Left colon (tissue), 2 donors: Measurements from ENCODE around the gene FOLR2. TPM values are rescaled to one million over a fixed set of nuclear protein-coding genes. Genes with fewer than 3 reads are reported as not detected.
A peak's percentile ranks its signal among the peaks of the same experiment; 100 is the strongest.

Source experiments
- ATAC-seq: fragments of 200-7000 bp; cut with Tn5 transposase; one replicate; pipeline ENCODE4 v1.9.1; 2020; ENCODE audit warnings: mild to moderate bottlenecking, moderate library complexity
- DNase-seq, 2 donors: peaks; one replicate each; pipeline ENCODE4 v3.0.0-alpha.2; 2020
- intact Hi-C, 2 donors: fragments of 100-400 bp; cut with DNase I in 1 of 2; cut with micrococcal nuclease in 1 of 2; formaldehyde crosslinking; loops; one replicate each; pipeline versions ENCODE4 v1.11.2 to v1.14.0; 2022; cut with DNase I, micrococcal nuclease
- total RNA-seq, 2 donors: library from RNA; stranded (reverse); fragmentation: NEBNext Ultra II Directional; extraction: Animal tissue kit (Norgen Biotek cat#: 25700); gene quantifications; one replicate each; pipeline ENCODE4 v1.2.1, GENCODE V29; 2021
- donor health status: DM: no; HTN: no; CAD: no.
- donor health status: DM: yes; HTN: yes; CAD: no.

The FOLR2 gene
- total RNA-seq, 2 donors from 2014 or later: 4.8 to 23.5 TPM

DNA sequence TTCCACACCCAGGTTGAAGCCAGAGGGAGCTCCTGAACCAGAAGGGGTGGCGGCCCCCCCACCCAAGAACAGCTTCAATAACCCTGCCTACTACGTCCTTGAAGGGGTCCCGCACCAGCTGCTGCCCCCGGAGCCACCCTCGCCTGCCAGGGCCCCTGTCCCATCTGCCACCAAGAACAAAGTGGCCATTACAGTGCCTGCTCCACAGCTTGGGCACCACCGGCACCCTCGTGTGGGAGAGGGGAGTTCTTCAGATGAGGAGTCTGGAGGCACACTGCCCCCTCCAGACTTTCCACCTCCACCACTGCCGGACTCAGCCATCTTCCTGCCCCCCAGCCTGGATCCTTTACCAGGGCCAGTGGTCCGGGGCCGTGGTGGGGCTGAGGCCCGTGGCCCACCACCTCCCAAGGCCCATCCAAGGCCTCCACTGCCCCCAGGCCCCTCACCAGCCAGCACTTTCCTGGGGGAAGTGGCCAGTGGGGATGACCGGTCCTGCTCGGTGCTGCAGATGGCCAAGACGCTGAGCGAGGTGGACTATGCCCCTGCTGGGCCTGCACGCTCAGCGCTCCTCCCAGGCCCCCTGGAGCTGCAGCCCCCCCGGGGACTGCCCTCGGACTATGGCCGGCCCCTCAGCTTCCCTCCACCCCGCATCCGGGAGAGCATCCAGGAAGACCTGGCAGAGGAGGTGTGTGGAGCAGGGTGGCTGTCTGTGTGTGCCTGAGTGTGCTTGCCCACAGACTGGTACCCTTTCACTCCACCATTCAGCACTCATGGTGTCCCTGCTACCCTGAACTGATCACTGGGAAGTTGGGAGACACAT is 20.7 kb downstream of the FOLR2 start:
- intact Hi-C loops: no loop called here
- DNase-seq (no peak), ATAC-seq (peak; percentile 8)

DNA sequence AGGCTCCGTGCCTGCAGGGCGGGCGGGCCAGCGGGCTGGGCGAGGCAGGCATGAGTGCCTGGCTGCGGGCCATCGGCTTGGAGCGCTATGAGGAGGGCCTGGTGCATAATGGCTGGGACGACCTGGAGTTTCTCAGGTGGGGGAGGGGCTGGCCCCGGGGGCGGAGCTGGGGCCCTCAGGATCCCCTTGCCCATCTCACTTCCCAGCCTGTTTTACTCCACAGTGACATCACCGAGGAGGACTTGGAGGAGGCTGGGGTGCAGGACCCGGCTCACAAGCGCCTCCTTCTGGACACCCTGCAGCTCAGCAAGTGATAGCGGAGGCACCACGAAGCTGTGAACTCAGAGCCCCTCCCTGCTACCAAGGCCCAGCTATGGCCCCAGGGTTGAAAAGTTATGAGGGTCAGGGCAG is 21.5 kb downstream of the FOLR2 start:
- intact Hi-C loops: no loop called here
- DNase-seq (peak; percentile 53 to 71), ATAC-seq (peak; percentile 66)

DNA sequence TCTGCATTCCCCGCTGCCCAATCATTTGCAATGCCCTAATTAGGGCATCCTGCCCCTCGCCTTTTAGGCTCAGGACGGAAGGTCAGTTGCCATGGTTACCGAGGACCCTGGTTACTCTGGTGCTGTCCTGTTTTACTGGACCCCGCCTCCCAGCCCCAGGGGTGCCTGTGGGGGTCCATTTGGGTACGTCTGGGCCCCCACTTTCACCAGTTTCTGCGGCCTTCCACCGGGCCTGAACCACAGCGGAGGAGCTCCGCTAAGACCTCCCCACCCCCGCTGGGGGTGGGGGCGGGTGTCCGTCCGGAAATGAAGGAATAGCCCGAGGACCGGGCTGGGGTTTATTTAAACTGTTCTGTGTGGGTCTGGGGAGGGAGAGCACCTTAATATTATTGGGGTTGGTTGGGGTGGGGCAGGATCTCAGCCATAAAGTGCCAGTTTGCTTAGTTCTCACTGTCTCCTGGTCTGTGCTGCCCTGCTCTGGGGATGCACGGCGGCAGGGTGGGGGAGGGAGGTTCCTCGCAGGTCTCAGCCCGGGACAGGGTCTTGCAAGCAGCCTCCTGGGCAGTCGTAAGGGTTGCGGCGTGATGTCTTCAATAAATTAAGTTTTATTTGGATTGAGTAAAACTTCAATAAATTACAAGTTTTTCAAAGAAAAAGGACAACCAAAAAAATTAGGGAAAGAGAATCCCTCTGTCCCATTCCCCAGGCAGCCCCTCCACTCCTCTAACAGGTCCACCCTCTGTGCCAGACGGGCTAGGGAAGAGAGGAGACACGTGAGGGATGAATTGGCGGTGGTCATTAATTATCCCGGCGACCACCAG is 22.1 kb downstream of the FOLR2 start:
- DNase-seq: no peak
- intact Hi-C loops: no loop called here
- no peak for ATAC-seq

DNA sequence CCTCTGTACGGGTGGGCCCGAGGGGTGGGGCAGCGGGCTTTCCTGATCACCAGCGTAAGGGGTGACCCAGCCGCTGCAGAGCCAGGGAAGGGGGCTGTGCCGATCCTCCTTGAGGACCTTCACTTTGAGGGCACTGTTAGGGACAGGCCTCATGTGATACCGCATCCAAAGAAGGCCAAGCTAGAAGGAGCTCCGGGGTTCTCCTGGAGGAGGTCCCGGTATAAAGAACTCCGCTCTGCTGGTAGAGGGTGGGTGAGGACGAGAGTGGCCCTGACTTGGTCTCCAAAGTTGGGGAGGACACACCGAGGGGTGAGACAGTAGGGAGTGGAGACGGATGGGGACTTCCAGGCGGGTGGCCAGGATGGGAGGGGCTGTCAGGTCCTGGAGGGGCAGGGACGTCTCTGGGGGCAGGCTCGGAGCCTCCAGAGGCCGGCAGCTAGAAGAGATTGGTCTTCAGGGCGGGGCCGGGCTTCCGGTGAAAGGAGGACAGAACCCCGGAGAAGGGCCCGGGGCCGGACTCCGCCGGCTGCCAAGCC is 22.8 kb downstream of the FOLR2 start:
- ATAC-seq (peak; percentile 35), DNase-seq (peak; percentile 68 to 70)
- intact Hi-C loops: no loop called here

DNA sequence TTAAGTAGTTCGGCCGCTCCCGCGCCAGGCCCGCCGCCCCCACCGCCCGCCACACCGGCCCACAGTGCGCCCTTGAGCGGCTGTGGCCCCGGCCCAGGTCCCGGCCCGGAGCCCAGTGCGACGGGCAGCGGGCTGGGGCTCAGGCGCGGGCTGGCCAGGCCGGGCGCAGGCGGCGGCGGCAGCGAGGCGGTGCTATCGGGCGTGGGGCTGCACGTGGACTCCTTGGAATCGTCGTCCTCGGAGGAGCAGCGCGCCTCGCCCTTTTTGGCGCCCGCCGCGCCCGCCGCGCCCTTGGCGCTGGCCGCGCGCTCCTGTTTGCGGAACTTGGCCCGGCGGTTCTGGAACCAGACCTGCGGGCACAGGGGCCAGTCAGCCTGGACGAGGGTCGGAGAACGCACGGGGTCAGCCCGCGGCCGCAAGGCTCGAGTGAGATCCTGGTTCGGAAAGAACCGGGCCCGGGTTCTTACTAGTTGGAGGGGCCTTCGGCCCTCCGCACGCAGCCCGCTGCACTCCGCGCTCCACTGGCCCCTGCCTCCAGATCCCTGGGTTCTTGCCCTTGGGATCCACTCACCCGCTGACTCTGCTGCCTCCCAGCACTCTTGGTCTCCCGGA is 23.4 kb downstream of the FOLR2 start:
- DNase-seq (peak; percentile 62 to 76), ATAC-seq (peak; percentile 77)
- intact Hi-C loops: no loop called here

DNA sequence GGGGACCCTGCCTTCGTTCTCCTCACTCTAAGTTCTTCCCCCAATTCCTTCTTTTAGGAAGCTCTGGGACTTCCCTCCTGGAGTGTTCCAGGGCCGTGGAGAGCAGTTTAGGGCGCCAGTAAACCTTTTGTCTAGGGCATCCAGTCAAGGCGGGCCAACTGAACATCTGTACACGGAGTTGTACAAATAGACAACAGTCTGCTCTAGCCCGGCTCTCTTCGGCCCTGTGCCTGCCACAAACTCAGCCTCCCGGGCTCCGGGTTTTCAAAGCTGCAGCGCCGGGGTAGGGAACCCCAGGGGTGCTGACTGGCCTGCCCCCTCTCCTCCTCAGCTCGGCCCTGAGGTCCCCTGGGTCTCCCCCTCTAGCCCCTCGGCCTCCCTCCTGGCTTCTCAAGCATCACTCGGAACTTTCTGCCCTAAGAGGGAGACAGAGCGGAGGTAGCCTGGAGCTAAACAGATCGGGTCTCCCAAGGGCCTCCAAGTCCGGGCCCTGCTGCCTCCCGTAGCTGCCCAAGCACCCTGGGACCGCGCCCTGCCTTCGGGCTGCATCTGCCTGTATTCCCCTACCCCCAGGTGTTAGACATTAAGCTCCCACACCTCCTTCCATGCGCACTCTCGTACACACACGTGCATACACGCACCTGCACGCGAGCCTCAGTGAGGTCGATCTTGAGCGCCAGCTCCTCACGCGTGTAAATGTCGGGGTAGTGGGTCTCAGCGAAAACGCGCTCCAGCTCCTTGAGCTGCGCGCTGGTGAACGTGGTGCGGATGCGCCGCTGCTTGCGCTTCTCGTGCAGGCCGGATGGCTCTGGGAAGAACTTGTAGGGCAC is 24.1 kb downstream of the FOLR2 start:
- DNase-seq: no peak
- intact Hi-C loops: no loop called here
- ATAC-seq: peak; percentile 13

DNA sequence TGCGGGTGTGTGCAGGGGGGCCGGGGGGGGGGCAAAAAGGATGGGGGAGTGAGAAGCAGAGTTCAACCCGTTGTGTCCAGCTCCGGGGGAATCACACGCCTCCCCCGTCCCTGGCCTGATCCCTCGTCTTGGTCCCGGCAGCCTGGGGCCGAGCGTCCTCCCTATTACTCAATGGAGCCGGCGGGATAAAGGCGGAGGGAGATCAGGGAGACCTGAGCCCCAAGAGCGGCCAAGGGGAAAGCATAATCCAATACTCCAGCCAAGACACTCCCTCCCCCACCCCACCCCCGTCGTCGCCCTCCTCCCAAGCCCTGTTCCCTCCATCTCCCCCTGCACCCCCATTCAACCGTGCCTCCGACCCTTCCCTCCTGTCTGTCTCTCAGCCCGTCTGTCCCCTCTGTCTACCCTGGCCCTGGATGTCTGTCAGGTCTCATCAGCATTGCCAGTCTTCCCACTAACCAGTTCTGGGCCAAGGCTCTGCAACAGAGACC is 24.7 kb downstream of the FOLR2 start:
- intact Hi-C loops: no loop called here
- ATAC-seq (no peak), DNase-seq (no peak)

DNA sequence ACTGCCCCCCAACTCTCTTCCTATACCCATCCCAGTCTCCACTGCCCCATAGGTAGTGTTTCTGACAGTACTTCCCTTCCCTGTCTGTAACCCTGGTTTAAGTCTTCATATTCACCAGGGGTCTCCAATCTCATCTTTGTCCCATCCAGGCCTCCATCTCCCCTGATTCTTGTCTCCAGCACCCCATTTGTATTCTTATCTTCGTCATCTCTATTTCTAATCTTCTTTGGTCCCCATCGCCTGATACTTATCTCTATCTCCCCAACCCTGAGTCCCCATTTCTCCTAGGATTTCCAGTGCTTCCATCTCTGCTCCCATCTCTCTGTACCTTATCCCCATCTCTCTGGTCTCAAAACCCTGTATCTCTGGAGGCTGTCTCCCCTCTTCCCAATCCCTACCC is 25.5 kb downstream of the FOLR2 start:
- ATAC-seq (no peak), DNase-seq (no peak)
- intact Hi-C loops: no loop called here

DNA sequence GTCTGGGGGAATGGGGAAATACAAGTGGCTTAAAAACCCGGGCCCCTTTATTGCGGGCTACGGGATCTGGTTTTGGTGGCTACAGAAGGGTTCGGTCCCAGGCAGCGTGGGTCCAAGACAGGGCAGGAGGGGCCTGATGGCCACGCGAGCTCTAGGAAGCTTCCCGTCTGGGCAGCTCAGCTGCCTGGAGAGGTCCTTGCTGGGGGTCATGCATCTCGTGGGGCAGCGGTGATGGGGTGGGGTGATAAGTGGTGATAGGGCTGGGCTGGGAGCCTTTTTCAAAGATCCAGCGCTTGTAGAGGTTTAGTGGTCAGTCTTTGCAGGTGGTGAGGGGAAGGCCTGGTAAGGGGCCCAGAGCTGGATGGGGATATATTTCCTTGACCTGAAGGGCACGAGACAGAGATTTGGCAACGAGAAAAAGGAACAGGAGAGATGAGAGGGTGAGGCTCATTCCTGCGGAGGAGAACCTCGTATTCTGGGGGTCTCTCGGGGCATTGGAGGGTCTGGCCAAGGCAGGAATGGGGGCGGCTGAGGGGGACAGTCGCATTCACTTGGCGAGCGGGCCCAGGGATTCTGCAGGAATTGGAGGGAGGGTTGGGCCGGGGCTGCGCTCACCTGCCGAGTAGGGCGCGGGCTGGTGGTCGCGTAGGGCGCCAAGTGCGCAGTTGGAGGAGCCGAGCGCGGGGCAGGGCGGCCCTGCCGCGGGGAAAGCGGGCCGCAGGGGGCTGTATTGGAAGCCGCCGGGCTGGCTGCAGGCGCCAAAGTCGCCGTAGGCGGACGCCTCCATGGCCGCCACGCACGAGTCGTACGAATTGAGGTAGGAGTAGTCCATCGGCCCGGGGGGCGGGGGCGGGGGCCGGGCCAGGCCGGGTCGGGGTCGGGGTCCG is 26.8 kb downstream of the FOLR2 start:
- DNase-seq: no peak
- intact Hi-C loops: no loop called here
- no peak for ATAC-seq

DNA sequence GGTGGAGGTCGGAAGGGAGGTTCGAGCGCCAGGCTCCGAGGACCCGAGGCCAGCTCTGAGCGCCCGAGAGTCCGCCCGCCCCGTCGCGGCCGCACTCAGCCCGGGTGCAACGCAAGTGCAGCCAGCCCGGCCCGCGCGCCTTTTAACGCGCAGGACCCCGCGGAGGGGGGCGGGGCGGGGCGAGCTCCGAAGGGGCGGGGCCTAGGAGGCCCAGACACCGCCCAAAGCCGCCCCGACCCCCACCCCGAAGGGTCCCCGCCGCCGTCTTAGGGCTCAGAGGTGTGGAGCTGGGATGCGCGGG is 27.4 kb downstream of the FOLR2 start, which contains the start of gene PHOX2A:
Gene PHOX2A, minus strand, starts transcription at position 117 of the 301 bp plus-strand sequence. CDS start 172 bp downstream, outside the sequence.
- intact Hi-C loops: no loop called here
- DNase-seq (no peak), ATAC-seq (no peak)

DNA sequence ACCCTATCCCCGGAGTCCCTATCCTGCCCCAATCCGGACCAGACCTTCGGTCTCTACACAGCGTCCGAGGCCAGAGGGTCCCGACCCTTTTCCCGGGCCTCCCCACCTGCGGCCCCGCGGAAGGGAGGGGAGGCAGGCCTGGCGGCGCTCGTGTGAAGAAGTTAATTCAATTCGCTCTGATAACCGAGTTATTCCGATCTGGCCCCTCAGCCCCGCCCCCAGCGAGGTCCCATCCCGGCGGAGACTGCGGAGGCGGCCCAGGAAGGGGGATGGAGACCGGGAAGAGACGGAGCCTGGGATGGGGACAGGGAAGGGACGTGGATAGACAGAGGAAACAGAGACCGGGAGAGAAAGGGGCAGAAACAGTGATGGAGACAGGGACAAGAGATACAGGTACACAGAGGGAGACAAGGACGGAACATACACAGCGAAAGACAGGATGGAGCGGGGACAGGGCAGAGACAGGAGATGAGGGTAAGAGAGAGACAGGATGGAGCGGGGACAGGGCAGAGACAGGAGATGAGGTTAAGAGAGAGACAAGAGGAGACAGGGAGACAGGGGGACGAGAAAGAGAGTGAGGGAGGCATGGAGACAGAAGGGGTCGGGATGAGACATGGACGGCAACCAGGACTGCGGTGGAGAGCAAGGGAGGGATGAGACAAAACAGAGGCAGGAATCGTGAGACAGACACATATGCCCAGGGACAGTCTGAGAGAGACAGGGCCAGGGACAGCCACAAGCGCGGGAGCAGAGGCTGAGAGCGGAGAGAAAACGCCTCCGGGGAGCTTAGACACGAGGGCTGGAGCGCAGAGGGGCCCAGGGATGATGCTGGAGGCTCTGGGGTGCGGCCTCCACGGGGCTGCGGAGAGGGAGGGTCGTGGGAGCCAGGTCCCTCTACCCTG is 28.0 kb downstream of the FOLR2 start:
- intact Hi-C loops: no loop called here
- no peak for ATAC-seq
- DNase-seq: no peak

DNA sequence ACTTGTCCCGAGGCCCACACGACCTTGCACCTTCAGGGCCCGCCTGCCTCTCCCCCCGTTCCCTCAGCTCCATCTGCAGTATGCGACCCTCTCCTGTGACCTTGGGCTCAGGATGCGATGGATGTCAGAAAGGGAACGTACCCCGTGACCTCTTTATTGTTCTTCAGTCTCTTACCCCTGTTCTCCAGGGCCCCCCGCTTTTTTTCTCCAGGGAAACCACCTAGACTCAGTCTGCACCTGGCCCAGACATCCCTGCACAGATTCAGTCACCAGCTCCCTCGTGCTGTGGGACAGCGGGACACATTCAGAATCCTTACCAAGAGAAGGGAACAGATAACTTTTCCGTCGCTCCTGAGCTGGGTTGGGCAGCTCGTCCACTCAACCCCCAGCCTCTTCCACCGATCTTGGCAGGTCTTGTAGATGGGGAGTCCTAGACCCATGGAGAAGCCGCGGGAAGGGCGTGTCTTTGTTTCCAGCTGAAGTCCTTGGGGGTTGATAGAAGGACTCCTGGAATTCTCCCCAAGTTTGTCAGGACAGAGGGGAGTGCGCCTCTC is 28.7 kb downstream of the FOLR2 start:
- intact Hi-C loops: no loop called here
- ATAC-seq (no peak), DNase-seq (no peak)

DNA sequence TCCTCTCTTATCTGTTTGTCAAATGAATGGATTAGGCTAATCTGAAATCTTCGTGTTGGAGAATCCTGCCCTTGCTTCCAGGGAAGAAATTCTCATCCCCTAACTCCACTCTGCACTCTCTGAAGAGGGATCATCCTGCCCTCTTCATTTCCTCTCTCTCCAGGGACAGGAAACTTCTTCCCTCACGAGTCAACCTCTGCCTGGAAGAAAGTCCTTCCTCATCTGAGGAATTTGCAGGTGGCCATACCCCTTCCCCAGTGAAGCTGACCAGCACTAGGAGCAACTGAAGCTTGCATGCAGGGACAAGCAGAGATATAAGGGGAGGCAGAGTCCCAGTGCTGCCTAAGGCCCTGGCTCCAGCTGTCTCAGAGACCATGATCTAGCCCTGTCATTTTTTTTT is 31.0 kb downstream of the FOLR2 start:
- intact Hi-C loops: no loop called here
- ATAC-seq (no peak), DNase-seq (no peak)

DNA sequence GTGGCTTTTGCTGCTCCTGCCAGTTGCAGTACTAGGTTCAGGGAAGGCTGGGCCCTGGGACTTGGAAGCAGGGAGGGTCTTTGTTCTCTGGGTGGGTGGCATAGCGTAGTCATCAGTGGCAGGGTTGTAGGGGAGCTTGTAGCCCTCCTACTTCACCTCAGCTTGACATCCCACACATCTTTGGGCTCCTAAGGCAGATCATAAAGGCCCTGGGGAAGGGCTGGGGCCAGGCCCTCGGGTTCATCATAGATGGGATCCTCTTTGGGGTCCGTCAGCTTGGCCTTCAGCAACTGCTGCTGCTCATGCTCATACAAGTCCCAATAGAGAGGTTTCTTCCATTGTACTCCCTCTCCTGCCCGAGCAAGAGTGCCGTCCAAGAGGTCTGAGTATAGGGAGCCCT is 33.4 kb downstream of the FOLR2 start:
- ATAC-seq: no peak
- intact Hi-C loops: no loop called here
- DNase-seq: no peak

DNA sequence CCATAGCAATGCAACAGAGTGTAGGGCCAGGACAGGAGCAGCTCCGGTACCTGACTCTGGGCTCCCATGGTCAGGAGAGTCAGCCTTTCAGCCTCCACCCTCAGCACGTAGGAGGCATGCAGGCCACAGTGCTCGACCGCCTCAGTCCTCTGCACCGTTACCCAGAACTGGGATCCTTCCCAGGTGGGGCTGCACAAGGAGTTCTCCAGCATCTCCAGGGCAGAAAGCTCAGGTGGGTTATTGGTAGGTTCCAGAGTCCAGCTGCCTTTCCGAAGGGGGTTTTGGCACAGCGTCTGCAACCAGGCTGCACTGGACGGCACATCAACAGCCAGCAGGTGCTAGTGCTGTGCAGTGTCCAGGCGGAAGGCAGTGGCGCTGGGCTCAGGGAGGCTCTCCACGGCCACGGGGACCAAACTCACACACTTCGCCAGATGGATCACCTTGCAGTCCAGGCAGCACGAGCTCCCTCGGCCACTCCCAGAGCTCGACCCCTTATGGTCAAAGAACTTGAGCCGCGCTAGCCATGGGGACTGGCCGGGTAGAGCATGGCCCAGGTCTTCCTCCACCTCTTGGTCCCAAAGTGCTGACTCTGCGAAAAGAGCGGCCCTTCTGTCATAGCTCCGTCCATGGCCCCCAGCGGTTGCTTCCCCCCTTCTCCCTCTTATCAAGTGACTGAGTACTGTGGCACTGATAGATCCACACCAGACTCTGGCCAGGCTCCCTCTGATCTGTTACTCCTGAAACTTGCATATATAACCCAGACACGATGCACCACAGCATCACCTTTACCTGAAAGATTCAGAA is 34.3 kb downstream of the FOLR2 start:
- intact Hi-C loops: no loop called here
- DNase-seq: no peak
- no peak for ATAC-seq

DNA sequence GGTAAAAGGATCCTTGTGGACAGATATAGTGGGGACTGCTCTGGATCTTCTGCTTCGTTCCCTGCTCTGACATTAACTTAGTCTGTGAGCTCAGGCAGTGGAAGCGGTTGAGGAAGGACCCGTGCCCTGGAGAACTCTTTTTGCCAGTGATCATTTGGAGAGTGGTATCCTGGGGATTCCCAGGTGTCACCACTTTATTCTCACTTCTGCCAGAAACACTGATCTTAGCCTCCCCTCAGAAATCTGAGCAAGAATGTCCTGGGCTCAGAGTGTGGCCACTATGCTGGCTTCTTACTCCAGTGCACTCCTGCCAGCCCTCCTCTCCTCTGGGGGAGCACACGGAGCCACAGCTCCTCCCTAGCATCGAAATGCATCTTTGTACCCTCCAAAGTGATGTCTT is 35.0 kb downstream of the FOLR2 start:
- intact Hi-C loops: no loop called here
- ATAC-seq (no peak), DNase-seq (no peak)
